ENCODE data around the gene SUPT5H.

The SUPT5H gene

DNA sequence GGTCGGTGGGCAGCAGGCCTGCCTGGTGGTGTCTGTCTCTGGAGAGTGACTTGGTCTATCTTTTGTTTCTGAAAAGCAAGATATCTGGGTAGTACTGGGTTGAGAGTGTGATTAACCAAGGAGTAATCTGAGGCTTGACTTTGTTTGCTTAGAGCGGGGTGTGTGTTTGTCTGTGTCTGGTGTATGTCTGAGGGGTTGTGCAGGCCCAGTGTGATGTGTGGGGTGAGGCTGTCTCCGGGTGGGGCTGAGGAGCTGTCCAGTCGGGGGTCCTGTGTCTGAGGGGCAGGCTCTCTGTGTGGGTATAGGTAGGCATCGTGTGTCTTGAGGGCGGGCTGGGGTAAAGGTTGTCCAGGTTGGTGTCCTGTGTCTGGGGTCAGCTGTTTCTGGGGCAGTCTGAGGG is 24.2 kb downstream of the SUPT5H start:
- ChIA-PET POLR2A (no interaction called here), CTCF (interaction anchor here (1.1 kb wide), 1 partner anchor 33 kb away, joined by 7 read pairs; no protein-coding TSS in a partner anchor)
- TF ChIP-seq CTCF (IDR thresholded peaks at IDR 0.05; ENCODE audit: control extremely low read depth, extremely low read depth, low read depth, missing control alignments): no peak
- no peak for DNase-seq (ENCODE audit: extremely low spot score)

DNA sequence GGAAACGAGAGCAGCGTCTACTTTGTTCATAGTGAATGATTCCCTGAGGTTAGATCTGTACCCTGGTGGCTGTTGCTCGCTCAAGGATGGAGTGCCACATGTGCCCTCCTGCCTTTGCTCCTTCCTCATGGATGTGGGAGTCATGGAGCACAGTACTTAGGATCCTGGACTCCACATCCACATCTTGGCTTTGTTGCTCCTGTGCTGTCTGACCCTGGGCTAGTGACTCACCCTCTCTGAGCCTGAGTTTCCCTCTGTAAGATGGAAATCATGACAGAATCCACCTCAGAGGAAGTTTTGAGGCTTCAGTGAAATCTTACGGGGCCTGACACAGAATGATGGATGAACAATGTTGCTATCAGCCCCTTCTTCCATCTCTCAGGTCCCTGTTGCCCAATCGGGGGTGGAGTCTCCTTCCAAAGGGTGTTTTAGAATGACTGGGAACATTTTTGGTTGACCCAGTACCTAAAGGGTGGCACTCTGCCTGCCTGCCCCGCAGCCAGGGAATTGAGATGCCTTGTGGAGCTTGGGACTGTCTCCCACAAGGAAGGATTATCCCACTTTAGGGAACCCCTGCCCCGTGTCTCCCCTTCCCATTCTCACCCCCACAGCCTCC is 25.4 kb downstream of the SUPT5H start:
- no peak for TF ChIP-seq CTCF (IDR thresholded peaks at IDR 0.05; ENCODE audit: control extremely low read depth, extremely low read depth, low read depth, missing control alignments)
- ChIA-PET POLR2A (no interaction called here), CTCF (interaction anchor here (0.9 kb wide), 1 partner anchor 10 kb away, joined by 3 read pairs; no protein-coding TSS in a partner anchor)
- DNase-seq (ENCODE audit: extremely low spot score): no peak

- ChIA-PET CTCF (interaction anchor here (0.7 to 1.3 kb wide), 4 partner anchors 10 to 31 kb away, joined by 3 to 4 read pairs (median 3); no protein-coding TSS in a partner anchor), POLR2A (no interaction called here)
- TF ChIP-seq CTCF (IDR thresholded peaks at IDR 0.05; ENCODE audit: control extremely low read depth, extremely low read depth, low read depth, missing control alignments): no peak
- no peak for DNase-seq (ENCODE audit: extremely low spot score)
Observed at GRCh38 chr19:39471756-39472536, 26.6 kb downstream of the SUPT5H start.

DNA sequence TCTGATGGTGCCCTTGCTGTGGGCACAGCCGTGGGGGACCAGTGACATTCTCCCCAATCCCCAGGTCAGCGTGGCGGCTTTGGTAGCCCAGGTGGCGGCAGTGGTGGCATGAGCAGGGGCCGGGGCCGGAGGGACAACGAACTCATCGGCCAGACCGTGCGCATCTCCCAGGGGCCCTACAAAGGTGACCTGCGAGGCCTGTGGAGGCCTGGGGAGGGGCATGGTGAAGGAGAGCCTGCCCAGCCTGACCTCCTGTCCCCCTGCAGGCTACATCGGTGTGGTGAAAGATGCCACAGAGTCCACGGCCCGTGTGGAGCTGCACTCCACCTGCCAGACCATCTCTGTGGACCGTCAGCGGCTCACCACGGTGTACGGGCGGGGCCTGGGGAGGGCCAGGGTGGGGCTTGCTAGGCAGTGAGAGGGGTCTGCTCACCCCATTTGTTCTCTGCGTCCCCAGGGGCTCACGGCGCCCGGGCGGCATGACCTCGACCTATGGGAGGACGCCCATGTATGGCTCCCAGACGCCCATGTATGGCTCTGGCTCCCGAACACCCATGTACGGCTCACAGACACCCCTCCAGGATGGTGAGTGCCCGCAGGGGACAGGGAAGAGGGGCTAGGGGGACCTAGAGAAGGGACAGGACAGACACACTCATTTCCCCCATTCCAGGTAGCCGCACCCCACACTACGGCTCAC is 27.5 kb downstream of the SUPT5H start:
- ChIA-PET CTCF (interaction anchor here (1.3 to 3.8 kb wide), 4 partner anchors 9 to 32 kb away, joined by 4 to 37 read pairs (median 14); no protein-coding TSS in a partner anchor), POLR2A (no interaction called here)
- no peak for DNase-seq (ENCODE audit: extremely low spot score)
- TF ChIP-seq CTCF (IDR thresholded peaks at IDR 0.05; ENCODE audit: control extremely low read depth, extremely low read depth, low read depth, missing control alignments): no peak

DNA sequence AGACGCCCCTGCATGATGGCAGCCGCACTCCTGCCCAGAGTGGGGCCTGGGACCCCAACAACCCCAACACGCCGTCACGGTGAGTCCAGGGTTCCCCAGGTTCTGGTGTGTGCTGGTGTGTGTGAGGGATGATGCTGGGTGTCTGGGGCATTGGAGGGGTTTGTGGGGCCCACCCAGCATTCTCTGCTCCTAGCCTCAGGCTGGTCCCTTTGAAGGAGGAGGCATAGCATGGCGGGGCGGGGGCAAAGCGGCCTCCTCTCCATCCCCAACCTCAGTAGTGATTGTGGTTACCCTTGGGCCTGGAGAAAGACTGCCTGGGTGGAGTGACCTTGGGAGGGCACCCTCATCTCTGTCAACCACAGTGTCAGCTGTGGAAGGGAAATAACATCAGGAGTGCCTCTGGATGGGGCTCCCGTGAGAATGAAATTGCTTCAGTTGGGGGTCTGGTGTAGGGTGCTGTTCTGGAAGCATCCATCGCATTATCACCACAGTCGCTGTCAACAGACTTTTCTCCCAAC is 28.1 kb downstream of the SUPT5H start:
- DNase-seq (ENCODE audit: extremely low spot score): no peak
- ChIA-PET CTCF (interaction anchor here (0.6 to 3.8 kb wide), 13 partner anchors 10 to 227 kb away, joined by 3 to 38 read pairs (median 5); partner anchors contain the start of genes EID2B and RPS16), POLR2A (no interaction called here)
- TF ChIP-seq CTCF (IDR thresholded peaks at IDR 0.05; ENCODE audit: control extremely low read depth, extremely low read depth, low read depth, missing control alignments): no peak

DNA sequence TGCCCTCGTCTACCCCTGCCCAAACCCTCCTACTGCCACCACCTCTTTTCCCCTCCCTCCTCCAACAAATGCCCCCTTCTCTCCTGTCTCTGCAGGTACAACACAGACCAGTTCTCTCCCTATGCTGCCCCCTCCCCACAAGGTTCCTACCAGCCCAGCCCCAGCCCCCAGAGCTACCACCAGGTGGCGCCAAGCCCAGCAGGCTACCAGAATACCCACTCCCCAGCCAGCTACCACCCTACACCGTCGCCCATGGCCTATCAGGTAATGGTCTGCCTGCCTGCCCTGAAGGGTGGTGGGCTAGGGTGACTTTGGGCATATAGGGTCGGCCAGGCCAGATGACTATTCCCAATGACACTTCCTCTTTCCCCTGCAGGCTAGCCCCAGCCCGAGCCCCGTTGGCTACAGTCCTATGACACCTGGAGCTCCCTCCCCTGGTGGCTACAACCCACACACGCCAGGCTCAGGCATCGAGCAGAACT is 28.8 kb downstream of the SUPT5H start:
- POLR2A ChIA-PET: no interaction called here
- CTCF ChIA-PET: interaction anchor here (0.6 to 3.8 kb wide), 25 partner anchors 10 to 781 kb away, joined by 3 to 38 read pairs (median 4); partner anchors contain the start of genes EID2B, RPS16 and SUPT5H
- peak; percentile 66 for TF ChIP-seq CTCF (IDR thresholded peaks at IDR 0.05; ENCODE audit: control extremely low read depth, extremely low read depth, low read depth, missing control alignments)
- peak; percentile 72 for DNase-seq (ENCODE audit: extremely low spot score)

Measured in GM10248 (cell line).